Testis (tissue), 3 donors: Measurements from ENCODE around the gene KRT2. TPM values are rescaled to one million over a fixed set of nuclear protein-coding genes. Genes with fewer than 3 reads are reported as not detected.

Experiments
- DNase-seq: peaks from one replicate; pipeline ENCODE4 v3.0.0-alpha.2; 2019
- H3K27ac ChIP-seq, 2 donors: fragments of 200-600 bp; sonication (generic); one replicate each; pipeline ENCODE4 v1.5.1; 2019
- H3K27me3 ChIP-seq: fragments of 200-600 bp; sonication (generic); one replicate; pipeline ENCODE4 v1.5.1; 2019
- H3K36me3 ChIP-seq: fragments of 200-600 bp; sonication (generic); one replicate; pipeline ENCODE4 v1.5.1; 2017; ENCODE audit warnings: low read depth; ENCODE audit errors: missing control alignments
- H3K4me1 ChIP-seq: fragments of 200-600 bp; sonication (generic); one replicate; pipeline ENCODE4 v1.5.1; 2019
- H3K4me3 ChIP-seq, 2 donors: fragments of 200-600 bp; sonication (generic); one replicate each; pipeline ENCODE4 v1.5.1; 2017 to 2019
- H3K9me3 ChIP-seq: fragments of 200-600 bp; sonication (generic); one replicate; pipeline ENCODE4 v1.5.1; 2017
- POLR2A ChIP-seq: fragments of 450-650 bp; IDR thresholded peaks from one replicate; pipeline ENCODE4 v1.6.1; 2017; ENCODE audit warnings: antibody characterized with exemption, mild to moderate bottlenecking, moderate library complexity
- WGBS, 2 donors: methylation state at CpG; one replicate each; pipeline ENCODE4 v1.1.5; 2018; 5-methylcytosine and 5-hydroxymethylcytosine counted together
- intact Hi-C: fragments of 100-400 bp; cut with DNase I; formaldehyde crosslinking; loops from one replicate; pipeline ENCODE4 v1.15.1; 2023; ENCODE audit warnings: low total_unique reads
- polyA plus RNA-seq: library from polyadenylated mRNA; stranded (reverse); fragments of 350-450 nt; fragmentation: Illumina TruSeq; extraction: RNeasy Lipid Tissue Mini Kit (QIAGEN cat#74804); gene quantifications from one replicate; pipeline ENCODE4 v1.2.3, GENCODE V29; 2014; ENCODE audit warnings: low read depth, low replicate concordance; ENCODE audit not compliant: insufficient read depth
- total RNA-seq, 2 donors: library from RNA; depleted of rRNA; stranded (reverse); fragments of >200 nt; gene quantifications; one replicate each; pipeline ENCODE4 v1.2.3, GENCODE V29; 2016
- TF ChIP-seq, protein P1 (sequence below), 3 experiments: fragments of 450-650 bp in 2 of 3; fragments of 200-600 bp in 1 of 3; sonication (generic) in 1 of 3; IDR thresholded peaks; one replicate each; pipeline ENCODE4 v1.5.1; 2016 to 2019; ENCODE audit warnings: antibody characterized with exemption in 3 of 3, mild to moderate bottlenecking in 2 of 3, moderate library complexity in 1 of 3

The KRT2 gene
- total and polyA plus RNA-seq, 3 donors from 2014 or later: not detected

DNA sequence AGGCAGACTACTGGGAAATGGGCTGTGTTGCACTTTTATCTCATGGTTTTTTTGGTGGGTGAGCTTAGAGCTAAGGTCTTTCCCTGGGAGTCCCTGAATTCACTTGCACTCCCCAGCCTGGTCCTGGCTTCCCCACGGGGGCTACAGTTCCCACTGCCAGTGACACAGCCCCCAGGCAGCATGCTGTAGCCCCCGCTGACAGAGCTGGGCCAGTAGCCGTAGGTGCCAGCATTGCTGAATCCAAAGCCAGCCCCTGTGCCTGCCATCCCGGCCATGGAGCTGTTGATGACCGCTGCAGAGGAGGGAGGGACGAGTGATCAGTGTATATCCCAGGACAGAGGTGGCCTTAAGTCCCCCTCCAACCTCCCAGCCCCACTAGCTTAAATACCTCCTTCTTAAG is 43.9 kb downstream of the KRT2 start:
- Histone ChIP-seq H3K4me1 (no peaks in the 10 kb centered on the region), H3K36me3 (no peaks in the 10 kb centered on the region), H3K4me3 (no peak overlapping the region), H3K9me3 (no peaks in the 10 kb centered on the region), H3K27ac (no peak overlapping the region), H3K27me3 (no peaks in the 10 kb centered on the region)
- DNase-seq: no peak
- 79 to 89% methylated on average over 2 to 6 of the region's 6 CpGs for WGBS, 2 donors
- no peak for TF ChIP-seq POLR2A
- TF ChIP-seq, protein P1, sequence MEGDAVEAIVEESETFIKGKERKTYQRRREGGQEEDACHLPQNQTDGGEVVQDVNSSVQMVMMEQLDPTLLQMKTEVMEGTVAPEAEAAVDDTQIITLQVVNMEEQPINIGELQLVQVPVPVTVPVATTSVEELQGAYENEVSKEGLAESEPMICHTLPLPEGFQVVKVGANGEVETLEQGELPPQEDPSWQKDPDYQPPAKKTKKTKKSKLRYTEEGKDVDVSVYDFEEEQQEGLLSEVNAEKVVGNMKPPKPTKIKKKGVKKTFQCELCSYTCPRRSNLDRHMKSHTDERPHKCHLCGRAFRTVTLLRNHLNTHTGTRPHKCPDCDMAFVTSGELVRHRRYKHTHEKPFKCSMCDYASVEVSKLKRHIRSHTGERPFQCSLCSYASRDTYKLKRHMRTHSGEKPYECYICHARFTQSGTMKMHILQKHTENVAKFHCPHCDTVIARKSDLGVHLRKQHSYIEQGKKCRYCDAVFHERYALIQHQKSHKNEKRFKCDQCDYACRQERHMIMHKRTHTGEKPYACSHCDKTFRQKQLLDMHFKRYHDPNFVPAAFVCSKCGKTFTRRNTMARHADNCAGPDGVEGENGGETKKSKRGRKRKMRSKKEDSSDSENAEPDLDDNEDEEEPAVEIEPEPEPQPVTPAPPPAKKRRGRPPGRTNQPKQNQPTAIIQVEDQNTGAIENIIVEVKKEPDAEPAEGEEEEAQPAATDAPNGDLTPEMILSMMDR (IDR thresholded peaks at IDR 0.05): no peak
- intact Hi-C loops: no loop called here

DNA sequence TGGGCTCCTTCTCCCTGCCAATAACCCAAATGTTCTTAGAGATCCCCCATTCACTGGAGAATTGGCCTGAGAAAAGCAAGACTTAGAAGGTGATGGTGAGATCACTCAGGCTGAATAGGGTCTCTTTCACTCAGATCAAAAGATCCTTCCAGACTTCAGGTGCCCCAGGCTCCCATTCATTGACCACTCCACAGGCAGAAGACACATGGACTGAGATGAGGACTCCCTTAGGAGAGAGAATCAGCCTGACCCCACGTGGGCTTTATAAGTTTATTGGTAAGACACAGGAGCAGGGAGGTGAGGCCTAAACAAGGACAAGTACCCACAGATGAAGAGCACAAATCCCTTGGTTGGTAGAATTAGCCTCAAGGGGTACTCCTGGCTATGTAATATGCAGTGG is 44.7 kb downstream of the KRT2 start:
- WGBS, 2 donors: 71% methylated on average over 1 of the region's 1 CpG; no CpG with 5 or more reads in 1 of the 2 donors
- Histone ChIP-seq H3K4me1 (no peaks in the 10 kb centered on the region), H3K9me3 (no peaks in the 10 kb centered on the region), H3K27ac (no peak overlapping the region), H3K36me3 (no peaks in the 10 kb centered on the region), H3K27me3 (no peaks in the 10 kb centered on the region), H3K4me3 (no peak overlapping the region)
- TF ChIP-seq POLR2A: no peak
- TF ChIP-seq, protein P1 (IDR thresholded peaks at IDR 0.05): no peak
- intact Hi-C loops: no loop called here
- DNase-seq: no peak

DNA sequence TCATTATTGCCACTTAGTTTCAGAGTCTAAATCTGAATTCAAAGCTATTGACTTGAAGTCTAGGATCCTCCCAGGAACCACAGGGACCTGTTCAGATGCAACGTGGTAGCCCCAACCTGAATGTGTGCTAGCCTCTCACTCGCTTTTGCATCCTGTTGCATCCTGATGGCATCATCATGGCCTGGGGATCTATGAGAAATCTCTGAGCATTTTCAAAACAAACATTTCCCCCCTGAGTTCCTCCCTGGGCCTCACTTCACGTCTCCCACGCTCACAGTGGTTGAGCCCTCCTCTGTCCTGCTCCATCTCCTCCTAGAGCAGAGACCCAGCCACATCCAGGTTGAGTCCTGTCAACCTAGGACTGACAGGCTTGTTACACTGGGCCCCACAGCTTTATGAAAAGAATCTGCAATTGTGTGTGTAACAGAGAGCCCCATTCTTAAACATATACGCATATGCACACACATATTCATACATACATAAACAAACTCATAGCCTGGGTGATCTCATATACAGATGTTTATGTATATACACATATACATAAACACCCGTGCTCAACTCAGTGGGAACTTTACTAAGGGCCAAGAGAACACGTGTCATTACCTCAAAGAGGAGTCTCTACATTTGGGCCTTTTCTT is 45.3 kb downstream of the KRT2 start:
- DNase-seq: no peak
- intact Hi-C loops: no loop called here
- Histone ChIP-seq H3K4me3 (no peak overlapping the region), H3K9me3 (no peaks in the 10 kb centered on the region), H3K27me3 (no peaks in the 10 kb centered on the region), H3K27ac (no peak overlapping the region), H3K4me1 (no peaks in the 10 kb centered on the region), H3K36me3 (no peaks in the 10 kb centered on the region)
- TF ChIP-seq POLR2A: no peak
- TF ChIP-seq, protein P1 (IDR thresholded peaks at IDR 0.05): no peak
- whole genome bisulfite sequencing, 2 donors: 91 to 92% methylated on average over 7 of the region's 7 CpGs

DNA sequence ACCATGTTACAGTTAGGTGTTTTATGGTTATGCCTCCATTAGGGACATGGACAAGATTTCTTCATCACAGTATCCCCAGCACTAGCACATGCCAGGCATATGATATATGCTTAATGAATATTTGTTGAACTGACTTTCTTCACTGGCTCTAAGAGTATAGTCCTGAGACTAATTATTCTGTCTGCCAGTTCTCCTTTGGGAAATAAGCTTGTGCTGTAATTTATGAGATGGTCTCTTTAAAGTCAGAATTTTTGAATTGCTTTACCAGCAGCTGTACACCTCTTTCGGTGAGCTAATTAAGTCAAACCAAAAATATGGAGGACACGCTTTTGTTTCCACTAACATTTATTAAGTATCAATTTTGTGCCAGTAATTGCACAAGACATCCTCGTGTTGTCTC is 45.9 kb downstream of the KRT2 start:
- no peaks in the 10 kb centered on the region for H3K36me3 ChIP-seq
- H3K27me3 ChIP-seq: no peaks in the 10 kb centered on the region
- no peak for DNase-seq
- H3K27ac ChIP-seq: no peak overlapping the region
- H3K9me3 ChIP-seq: no peaks in the 10 kb centered on the region
- TF ChIP-seq, protein P1 (IDR thresholded peaks at IDR 0.05): no peak
- no peak for TF ChIP-seq POLR2A
- H3K4me3 ChIP-seq: no peak overlapping the region
- intact Hi-C loops: no loop called here
- H3K4me1 ChIP-seq: peaks cover 5% of the 10 kb centered on the region
- 46 to 59% methylated on average over 3 of the region's 3 CpGs for WGBS, 2 donors

DNA sequence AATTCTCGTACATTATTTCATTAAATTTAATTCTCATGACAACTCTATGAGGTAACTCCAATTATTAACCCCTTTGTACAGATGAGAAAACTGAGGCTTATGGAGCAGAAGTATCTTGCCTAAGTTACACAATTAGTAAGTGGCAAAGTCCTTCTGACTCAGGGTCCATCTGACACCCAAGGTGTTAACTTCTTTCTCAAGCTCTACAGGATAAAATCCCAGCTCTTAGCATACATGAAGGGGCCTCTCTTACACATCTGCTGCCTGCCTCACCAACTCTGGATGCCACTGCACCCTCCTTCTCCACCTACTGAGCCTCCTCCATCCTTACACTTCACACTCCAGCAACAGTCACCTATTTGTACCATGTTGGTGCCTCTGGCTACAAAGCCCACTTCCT is 46.5 kb downstream of the KRT2 start:
- Histone ChIP-seq H3K27ac (no peak overlapping the region), H3K9me3 (no peaks in the 10 kb centered on the region), H3K4me3 (no peak overlapping the region), H3K27me3 (no peaks in the 10 kb centered on the region), H3K36me3 (no peaks in the 10 kb centered on the region), H3K4me1 (peaks cover 5% of the 10 kb centered on the region)
- intact Hi-C loops: no loop called here
- WGBS, 2 donors: 93 to 96% methylated on average over 1 of the region's 1 CpG
- DNase-seq: no peak
- TF ChIP-seq POLR2A: no peak
- TF ChIP-seq, protein P1 (IDR thresholded peaks at IDR 0.05): no peak
